HG03342 (cell line): ENCODE measurements around the gene CEBPE.

Source experiments
- ATAC-seq: cut with Tn5 transposase; IDR thresholded peaks from one replicate; pipeline ENCODE4 v1.9.1; 2021; ENCODE audit warnings: mild to moderate bottlenecking, moderate library complexity; ENCODE audit not compliant: unreplicated experiment

The CEBPE gene

GRCh38 chr14:23145794-23146350, 26.8 kb upstream of the CEBPE start:
- no peak for ATAC-seq

- no peak for ATAC-seq
Observed at GRCh38 chr14:23143911-23144310, 24.9 kb upstream of the CEBPE start.

DNA sequence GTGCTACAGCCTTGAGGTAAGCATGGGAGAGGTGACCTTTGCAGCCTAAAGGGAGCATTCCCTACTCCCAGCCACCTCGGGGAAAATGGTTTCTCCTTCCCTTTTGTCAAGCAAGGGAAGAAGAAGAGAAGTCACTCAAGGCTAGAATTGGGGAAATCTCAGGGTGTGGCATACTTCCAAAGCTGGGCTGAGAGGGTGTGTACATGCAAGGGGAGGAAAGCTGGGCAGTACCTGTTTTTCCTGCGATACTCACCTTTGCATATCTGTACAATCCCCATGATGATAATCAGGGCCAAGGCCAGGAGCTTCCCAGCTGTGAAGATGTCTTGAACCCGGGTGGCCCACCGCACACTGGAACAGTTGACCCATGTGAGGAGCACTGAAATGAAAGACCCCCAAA, 23.8 kb upstream of the CEBPE start:
- no peak for ATAC-seq

GRCh38 chr14:23141706-23142444, 22.8 kb upstream of the CEBPE start:
- ATAC-seq: no peak

DNA sequence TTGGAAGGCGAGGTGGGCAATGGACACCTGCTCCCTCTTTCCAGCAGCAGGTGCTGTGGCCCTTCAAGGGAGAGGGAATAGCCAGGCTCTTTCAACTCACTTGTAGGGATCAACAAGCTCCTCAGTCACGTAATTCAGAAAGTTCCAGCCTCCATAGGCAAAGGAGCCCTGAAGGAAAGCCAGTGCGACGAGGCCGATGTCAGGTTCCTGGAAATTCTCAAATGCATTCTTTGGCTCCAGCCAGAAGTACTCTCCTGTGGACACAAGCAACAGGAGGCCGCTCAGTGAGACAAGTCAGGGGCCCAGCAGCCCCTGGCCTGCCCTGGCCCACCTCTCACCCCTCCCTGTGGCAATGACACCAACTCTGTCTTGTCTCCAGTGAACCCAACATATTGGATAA, 21.3 kb upstream of the CEBPE start:
- no peak for ATAC-seq

DNA sequence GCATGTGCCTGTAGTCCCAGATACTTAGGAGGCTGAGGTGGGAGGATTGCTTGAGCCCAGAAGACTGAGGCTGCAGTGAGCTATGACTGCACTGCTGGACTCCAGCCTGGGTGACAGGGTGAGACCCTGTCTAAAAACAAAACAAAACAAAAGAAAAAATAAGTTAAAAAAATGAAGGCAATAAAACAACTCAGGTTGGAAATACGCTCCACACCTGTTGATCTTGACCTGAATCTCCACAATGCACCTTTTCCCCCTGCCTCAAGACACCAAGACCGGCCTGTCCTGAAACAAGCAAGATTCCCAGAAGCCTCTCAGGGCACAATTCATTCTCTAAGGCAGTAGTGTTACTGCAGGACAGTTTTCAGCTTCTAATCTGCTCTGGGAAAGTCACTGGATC, 20.8 kb upstream of the CEBPE start:
- no peak for ATAC-seq

DNA sequence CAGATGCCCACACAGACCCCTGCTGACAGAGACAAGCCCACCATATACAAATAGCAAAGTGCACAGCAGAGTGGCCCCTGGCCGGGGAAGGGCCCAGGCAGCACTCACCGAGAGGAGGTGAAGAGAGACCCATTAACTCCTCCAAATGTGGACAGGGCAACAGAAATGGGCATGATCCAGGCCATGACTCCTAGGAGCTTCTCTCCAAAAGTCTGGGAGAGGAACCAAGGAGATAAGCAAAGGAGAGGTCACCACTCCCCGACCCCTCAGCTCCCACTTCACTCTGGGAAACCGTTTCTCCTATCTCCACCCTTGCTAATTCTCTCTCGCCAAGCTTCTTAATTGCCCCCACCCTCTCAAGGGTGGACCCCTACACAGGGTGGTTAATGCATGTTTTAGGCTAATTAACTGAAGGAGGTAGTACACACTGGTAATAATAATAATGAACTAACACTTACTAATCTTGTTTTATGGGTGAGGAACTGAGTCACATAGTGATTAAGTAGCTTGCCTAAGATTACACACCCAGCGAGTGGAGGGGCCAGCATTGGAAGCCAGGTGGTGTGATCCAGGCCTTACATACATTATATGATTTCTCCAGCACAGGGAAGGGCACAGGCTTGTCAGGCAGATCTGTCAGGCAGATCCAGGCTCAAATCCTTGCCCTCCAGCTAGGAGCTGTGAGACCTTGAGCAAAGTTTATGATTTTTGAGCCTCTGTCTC, 18.9 kb upstream of the CEBPE start:
- ATAC-seq: no peak

GRCh38 chr14:23137192-23137812, 18.2 kb upstream of the CEBPE start:
- no peak for ATAC-seq

DNA sequence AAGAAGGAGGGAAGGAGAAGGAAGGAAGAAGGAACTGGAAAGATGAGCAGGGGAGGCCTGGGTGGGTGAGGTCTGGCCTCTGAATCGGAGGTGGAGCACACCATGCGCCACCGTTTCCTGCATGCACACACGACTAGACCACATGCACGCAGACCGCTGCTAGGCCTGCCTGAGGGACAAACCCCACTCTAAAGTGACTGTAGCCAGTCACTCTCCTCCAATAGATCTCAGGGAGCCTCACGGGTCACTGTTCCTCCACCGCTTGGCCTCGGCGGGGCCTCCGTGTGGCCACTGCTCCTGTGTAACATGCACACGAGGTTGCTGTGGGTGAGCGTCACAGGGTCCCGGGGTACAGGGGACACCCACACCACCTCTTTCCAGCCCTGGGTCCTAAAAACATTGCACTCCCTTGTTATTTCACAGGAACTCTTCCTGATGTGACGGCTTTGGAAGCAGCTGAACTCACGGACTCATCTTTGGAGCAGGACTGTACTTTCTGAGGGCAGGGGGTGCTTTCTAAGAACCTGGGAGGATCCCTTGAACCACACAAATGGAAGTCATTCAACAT, 17.6 kb upstream of the CEBPE start:
- ATAC-seq: no peak

- ATAC-seq: no peak
Observed at GRCh38 chr14:23132970-23133369, 13.9 kb upstream of the CEBPE start.

DNA sequence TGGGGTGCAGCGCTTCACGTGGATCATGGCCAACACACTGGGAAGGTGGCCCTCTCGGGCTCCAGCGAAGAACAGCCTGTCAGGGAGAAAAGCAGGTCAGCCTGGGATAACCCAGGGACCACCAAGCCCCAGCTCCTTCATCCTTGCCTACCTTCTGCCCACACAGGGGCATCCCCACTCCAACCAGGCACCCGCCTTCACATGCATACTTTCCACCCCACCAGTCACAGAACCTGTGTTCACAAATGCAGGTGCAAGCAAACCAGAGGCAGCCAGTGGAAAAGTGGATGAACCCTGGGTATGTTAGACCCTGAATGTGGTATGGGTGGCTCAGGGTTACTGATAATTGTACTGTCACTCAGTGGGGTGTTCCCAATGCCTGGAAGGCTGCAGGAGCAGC, 12.4 kb upstream of the CEBPE start:
- no peak for ATAC-seq

DNA sequence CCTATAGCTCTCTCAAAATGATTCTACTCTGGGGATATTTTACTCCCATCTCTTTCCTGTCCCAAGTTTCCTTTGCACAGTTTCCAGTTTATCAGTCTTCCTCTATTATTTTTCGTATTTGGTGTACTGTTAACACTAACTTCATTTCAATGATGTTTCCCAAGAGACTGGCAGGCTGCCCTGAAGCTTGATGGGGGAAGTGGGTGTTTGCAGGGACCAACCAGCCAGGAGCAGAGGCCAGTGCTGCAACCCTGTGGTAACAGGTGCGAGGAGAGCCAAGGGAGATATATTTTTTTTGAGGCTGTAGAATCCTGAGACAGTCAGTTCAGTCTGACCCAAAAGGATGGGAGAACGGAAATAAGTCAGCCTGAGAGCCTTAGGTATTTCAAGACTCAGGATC, 11.8 kb upstream of the CEBPE start:
- ATAC-seq: no peak

DNA sequence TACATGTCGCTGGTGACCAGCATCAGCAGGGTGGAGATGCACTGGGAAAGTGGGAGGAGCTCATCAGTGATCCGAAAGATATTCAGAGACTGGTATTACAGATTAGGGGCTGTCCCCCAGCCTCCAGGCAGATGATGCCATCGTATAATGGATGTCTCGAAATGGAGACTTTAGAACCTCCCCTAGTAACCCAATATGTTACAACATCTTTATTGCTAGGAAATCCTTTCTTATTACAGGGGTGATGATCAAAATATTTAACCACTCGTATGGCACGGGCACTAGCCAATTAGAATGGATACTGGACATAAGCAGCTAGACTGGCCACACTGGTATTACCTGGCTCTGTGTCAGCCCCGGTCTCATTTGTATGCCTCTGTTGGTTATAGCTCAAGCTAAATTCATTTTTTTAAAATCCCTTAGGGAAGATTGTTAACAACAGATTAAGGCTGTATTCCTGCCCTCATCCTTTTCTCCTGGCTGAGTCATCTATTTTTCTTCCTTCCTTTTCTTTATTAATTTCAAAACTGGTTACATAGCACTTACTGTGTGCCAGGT, 10.8 kb upstream of the CEBPE start:
- no peak for ATAC-seq

- ATAC-seq: no peak
Observed at GRCh38 chr14:23128969-23129758, 10.1 kb upstream of the CEBPE start.

DNA sequence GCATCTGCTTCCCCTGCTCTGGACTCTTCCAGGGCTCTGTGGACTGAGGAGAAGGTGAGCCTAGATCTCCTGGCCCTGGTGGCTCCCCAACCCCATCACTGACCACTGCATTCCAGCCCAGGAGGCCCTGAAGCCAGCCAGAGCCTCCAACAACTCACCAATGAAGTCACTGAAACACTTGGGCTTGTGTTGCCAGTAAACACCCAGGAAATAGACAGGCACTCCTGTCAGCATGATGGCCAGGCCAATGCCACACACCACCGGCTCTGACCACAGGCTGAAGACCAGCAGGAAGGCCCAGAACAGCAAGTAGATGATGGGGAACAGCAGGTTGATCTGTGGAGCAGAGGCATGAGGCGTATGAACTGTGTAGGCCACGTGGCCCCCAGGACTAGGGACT, 8.8 kb upstream of the CEBPE start:
- ATAC-seq: no peak

GRCh38 chr14:23126548-23127278, 7.7 kb upstream of the CEBPE start:
- ATAC-seq: no peak

DNA sequence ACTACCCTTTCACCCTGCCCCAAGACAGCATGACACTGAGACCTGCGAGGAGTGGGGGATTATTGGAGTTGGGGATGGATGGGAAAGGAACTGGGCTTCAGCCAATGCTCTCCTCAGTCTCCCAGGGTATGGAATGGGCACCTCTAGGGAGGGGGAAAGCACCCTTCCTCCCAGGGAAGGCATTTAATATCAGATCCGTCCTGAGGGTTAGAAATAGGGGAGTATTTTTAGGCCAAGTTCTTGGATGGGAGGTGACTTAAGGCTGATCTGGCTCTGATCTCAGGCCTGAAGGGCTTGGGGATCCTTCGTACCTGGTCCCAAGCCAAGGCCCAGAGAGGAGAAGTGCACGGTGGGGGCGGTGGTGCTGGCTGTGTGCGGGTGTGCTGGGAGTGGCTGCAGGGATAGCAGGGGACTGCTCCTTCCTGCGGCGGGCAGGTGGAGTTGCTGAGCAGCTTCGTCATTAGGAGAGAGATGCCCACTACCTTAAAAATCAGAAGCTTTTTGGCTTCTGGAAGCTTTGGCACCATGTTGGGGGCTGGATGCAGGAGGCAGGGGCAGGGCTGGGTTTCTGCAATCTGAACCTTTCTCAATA, 7.0 kb upstream of the CEBPE start:
- ATAC-seq: no peak

- ATAC-seq: no peak
Observed at GRCh38 chr14:23125011-23125410, 6.0 kb upstream of the CEBPE start.

DNA sequence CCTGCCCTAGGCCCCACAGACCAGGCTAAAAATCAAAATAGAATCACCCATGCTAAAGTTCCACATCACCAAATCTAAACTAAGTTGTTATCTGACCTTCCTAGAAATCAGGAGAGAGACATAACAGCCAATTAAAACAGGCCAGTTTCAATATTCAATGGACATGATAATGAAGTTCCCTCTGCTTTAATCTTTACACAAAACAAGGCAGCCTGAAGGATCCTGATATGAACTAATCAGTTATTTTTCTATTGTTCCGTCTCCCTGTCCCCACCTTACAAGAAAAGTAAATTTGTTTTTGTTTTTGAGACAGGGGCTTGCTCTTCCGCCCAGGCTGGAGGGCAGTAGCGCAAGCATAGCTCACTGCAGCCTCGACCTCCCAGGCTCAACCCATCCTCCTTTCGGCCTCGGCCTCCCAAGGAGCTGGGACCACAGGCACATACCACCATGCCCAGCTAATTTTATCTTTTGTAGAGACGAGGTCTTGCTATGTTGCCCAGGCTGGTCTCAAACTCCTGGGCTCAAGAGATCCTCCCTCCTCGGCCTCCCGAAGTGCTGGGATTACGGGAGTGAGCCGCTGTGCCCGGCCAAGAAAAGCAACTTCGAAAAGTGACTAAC, 5.4 kb upstream of the CEBPE start:
- no peak for ATAC-seq
